Stimulated activated CD4-positive, alpha-beta T cell treated with anti-CD3 and anti-CD28 coated beads, Interleukin-1b, Interleukin-23, amount 100 ng/mL, for 1 hour (primary cell): ENCODE results near the gene TMEM120B.
"Not testable (repeated sequence)": the region's sequence is repeated elsewhere in the genome, so short reads cannot be mapped to it uniquely, and the experiment has no call there.

Experiments
- DNase-seq, 2 donors: peaks; one replicate each; pipeline ENCODE4 v3.0.0-alpha.2; 2020; ENCODE audit warnings: low read depth in 2 of 2

Gene TMEM120B

DNA sequence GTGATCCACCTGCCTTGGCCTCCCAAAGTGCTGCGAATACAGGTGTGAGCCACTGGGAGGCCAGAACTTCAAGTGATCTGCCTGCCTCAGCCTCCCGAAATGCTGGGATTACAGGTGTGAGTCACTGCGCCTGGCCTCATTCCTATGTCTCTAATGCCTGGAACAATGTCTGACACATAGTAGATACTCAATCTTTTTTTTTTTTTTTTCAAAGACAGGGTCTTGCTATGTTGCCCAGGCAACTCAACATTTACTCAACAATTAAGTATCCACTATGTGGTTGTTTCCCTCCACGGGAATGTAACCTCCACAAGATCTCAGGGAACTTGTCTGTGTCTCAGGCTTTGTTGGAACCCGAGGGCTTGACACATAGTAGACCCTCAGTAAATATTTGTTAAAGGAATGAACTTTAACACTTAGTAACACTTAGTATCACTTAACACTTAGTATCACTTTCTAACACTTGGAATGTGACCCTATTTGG is 3.0 kb upstream of the TMEM120B start:
- no peak for DNase-seq

DNA sequence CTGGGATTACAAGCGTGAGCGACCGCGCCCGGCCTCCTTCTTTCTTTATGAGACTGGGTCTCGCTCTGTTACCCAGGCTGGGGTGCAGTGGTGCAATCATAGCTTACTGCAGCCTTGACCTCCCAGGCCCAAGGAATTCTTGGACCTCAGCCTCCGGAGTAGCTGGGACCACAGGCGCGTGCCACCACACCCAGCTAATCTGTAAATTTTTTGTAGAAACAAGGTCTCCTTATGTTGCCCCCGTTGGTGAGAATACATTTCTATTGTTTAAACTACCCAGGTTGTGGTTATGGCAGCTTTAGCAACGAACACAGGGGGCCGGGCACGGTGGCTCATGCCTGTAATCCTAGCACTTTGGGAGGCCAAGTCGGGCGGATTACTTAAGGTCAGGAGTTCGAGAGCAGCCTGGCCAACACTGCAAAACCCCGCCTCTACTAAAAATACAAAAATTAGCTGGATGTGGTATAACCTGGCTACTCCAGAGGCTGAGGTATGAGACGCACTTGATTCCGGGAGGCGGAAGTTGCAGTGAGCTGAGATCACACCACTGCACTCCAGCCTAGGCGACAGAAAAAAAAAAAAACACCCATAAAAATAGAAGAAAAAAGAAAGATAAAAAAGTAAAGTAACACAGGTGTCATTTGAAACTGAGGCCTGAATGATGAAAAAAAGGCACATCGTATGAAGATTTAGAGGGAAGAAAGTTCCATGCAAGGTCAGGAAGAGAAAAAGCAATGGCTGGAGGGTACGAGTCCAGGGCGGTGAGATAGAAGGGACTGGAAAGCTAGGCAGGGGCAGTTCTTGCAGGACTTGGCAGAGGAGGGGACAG is 977 bp upstream of the TMEM120B start:
- DNase-seq, result no peak

DNA sequence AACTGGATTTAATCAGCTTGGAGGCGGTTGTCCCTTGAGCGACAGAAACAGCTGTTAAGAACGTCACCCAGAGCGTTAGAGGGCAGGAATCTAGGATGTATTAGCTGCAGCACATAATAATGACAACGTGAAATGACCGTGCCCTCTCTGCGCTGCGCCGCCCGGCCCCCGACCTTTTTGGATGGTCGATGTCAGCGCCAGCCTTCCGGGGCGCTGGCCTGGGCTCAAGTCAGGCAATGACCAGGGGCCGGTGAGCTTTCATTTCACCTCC is 427 bp upstream of the TMEM120B start:
- DNase-seq, result no peak

DNA sequence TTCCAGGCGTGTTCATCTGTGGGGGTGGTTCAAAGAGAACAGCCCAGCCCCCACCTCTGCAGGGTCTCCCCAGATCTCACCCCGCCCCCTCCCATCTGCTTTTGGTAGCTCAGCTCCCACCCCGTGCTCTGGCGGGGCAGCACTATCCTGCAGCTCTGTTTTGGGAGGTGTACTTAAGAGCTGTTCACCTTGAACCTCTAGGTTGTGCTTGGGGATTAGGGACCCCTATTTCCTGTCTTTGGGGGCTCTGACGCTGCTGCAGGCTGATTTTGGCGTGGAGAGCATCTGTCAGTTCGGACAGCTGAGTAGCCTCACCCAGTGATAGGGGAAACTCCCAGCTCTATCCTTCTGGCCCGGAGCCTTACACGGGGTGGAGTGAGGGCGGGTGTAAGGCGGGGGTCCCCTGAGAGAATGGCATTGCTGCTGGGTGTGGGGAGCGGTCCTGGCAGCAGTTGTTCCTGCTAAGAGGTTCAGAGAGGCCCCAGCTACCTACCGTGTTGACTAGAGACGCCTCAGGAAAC is 765 bp downstream of the TMEM120B start:
- DNase-seq, result no peak

DNA sequence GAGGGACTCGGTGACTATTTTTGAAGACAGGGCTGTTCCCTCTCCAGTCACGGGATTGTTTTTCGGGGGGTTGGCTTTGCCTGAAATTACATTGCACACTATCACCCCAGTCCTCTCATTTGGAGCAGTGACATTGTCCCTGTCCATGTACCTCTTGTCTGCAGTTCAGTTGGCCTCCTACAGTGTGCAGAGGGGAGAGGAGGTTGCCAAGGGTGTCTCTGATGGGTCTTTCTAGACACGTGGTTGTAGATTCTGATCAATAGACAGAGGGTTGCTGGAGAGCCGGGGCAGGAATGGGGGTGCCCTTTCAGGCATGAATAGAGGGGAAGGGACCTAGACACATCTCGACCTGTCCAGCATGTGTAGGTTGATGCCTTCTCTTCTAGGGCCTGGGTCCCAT is 1.2 kb downstream of the TMEM120B start:
- DNase-seq, result no peak

DNA sequence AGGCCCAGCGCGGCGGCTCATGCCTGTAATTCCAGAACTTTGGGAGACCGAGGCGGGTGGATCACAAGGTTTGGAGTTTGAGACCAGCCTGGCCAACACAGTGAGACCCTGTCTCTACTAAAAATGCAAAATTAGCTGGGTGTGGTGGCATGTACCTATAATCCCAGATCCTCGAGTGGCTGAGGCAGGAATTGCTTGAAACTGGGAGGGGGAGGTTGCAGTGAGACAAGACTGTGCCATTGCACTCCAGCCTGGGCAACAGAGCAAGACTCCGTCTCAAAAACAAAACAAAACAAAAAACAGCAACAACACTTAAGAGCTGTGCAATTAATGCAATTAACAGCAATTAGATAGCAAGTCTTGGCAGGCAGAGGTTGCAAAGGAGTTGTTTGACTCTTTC is 2.5 kb downstream of the TMEM120B start:
- DNase-seq, result not testable (repeated sequence)

DNA sequence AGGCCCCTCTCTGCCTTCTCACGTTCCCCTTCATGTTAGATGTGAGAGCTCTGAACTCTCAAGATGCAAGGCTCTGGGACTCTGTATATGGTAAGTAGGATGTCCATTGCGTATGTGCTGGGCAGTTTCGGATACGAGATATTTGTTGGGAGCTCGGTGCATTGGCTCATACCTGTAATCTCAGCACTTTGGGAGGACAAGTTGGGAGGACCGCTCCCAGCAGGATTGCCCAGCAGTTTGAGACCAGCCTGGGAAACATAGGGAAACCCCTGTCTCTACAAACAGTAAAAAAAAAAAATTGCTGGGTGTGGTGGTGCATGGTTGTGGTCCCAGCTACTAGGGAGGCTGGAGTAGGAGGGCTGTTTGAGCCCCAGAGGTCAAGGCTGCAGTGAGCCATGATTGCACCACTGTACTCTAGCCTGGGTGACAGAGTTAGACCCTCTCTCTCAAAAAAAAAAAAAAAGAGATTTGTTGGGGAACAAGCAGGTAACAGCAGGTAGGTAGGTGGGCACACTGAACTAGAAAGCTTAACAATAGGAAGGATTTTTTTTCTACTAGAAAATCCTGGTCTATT is 3.4 kb downstream of the TMEM120B start:
- DNase-seq, result no peak

DNA sequence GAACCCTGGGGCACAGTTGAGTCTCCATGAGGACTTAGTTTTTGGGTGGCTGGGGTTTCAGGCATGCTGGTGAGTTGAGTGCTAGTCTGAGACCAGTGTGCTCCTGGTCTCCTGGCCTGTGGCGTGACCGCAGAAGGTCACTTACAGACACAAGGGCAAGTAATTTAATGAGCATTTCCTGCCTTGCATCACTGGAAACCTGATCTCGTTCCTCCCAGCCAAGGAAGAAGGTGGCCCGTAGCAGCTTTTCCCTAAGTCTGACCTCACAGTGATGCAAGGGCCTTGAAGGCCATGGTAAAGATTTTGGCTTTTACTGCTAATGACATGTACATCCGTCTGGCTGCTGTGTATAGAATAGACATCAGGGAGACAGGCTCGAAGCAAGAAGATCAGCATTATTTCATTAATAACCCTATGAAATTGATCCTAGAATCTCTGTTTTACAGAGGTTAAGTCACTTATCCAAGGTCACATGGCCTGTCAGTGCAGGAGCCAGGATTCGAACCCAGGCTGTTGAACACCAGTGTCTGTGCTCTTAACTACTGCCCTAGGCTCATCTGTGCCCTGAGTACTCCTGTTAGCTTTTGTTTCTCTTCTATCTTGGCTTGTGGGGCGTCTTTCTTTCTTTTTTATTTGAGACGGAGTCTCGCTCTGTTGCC is 4.6 kb downstream of the TMEM120B start:
- no peak for DNase-seq

DNA sequence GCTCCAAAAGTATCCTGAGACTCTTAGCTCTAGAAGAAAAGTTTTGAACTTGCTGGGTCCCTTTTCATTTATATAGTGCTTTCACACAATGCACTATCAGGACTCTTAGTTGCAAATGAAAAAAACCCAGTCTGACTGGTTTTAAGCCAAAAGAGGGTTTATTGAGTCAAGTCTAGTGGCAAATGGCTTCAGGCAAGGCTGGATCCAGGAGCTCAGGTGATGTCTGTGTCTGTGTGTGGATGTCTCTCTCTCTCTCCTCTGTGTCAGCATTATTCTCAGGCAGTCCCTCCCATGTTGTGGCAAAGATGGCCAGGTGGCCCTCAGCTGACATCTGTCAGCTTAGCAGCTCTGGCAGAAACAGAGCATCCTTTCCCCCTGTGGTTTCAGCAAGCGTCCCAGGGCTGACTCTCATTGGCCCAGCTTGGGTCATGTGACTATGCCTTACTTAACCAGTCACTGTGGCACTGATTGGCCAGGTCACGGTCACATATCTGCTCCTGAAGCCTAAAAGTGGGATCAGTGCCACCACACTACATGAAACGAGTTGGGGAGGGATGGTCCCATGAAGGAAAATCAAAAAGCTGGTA is 6.2 kb downstream of the TMEM120B start:
- DNase-seq, result no peak

DNA sequence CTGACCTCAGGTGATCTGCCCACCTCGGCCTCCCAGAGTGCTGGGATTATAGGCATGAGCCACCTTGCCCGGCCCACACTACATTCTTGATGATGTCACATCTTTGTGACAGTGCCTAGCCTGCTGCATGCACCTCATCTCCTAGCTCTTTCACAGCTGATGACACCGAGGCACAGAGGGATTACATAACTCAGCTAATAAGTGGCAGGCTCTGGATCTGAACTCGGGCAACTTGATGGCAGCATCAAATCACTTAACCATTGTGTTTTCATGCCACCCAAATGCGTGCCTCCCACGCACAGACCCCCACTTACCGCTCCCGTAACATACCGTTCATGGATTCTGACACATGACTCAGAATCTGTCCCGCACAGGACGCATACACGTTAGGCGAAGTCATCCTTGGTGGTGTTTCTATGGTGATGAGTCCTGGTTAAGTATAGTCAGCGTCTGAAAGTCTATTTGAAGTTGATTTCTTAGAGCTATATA is 7.4 kb downstream of the TMEM120B start:
- no peak for DNase-seq

DNA sequence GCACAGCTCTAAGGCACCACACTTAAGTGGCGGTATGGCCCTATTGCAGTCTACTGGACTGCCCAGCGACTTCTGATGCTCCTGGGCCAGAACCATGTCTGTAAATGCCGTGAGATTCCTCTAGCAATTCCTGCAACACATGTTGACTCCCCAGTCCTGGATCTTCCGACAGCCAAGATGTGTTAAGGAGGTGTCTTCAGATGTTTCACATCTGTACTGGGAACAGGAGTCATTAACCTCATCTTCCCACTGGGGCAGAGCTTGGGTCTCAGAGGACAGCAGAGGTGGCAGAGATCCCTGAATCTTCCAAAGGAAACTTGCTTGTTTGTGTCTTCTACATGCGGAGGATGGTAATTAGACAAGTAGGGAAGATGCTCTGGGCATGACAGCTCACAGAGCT is 8.2 kb downstream of the TMEM120B start:
- DNase-seq, result no peak

DNA sequence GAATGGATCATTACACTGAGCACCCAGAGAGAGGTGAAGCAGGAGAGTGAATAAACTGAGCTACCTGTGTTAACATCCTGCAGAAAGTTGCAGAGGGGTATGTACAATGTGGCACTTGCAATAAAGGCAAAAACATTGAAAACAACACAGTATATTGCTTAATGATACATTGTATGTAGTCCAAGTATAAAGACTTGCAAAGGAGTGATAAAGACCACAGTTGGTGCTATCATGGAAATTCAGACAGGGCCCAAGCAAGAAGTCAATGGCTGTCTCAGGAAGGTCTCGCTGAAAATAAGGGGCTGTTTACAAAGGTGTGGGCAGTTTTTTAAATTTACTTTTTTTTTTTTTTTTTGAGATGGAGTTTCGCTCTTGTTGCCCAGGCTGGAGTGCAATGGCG is 10.0 kb downstream of the TMEM120B start:
- DNase-seq, result no peak

DNA sequence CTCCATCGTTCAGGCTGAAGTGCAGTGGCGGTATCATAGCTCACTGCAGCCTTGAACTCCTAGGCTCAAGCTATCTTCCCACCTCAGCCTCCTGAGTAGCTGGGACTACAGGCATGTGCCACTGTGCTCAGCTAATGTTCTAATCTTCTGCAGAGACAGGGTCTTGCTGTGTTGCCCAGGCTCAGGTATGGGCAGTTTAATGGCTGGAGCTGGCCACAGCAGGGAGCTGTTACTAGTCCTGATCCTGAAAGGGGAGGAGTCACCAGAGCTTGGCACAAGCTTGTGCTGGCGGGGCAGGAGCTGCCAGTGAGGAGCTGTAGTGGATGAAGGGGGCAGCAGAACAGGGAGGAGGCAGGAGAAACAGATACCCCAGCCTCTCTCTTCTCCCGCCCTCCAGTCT is 10.6 kb downstream of the TMEM120B start:
- DNase-seq, result no peak

DNA sequence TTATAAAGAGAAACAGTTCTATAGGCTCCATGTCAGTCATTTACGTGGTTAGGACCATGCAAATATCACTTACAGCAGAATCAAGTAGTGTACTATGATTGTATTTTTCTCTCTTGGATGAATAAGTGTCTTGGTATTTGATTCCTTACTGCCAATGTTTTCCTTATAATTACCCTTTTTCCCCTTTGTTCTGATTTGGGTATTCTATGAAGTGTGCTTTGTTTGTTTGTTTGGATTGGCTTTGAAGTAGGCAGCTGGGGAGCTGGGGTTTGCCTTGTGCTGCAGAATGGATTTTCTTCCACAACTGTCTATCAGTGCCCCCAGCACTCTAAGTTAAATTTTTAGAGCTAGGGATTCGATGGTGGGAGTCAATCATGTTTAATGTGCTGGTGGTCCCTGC is 12.4 kb downstream of the TMEM120B start:
- no peak for DNase-seq

DNA sequence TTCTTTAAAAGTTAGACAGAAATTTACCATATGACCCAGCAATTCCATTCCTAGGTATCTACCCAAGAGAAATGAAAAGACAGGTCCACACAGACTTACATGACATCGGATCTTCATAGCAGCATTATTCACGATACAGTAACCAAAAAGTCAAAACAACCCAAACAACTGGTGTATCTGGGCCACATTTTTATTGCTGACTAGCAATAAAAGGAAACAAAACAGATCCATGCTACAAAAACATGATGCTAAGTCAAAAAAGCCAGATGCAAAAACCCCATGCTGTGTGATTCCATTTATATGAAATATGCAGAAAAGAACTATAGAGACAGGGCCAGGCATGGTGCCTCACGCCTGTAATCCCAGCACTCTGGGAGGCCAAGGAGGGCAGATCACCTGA is 12.9 kb downstream of the TMEM120B start:
- DNase-seq, result no peak

DNA sequence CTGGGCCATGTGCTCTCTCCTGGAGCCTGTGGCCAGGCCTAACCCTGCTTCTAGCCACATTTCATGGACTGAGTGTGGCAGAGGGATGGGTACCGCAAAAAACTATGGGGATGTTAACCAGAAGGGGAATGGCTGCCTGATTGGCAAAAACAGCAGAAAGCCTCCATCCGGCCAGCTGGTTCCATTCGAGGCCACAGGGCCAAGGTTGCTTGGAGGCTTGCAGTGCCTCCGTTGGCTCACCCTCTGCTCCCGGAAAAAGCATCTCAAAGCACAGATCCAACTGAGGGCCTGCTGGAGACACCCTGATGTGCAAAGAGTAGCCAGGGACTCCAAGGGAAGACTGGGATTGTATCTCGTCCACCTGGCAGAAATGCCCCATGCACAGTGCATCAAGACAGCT is 16.5 kb downstream of the TMEM120B start:
- DNase-seq, result no peak

DNA sequence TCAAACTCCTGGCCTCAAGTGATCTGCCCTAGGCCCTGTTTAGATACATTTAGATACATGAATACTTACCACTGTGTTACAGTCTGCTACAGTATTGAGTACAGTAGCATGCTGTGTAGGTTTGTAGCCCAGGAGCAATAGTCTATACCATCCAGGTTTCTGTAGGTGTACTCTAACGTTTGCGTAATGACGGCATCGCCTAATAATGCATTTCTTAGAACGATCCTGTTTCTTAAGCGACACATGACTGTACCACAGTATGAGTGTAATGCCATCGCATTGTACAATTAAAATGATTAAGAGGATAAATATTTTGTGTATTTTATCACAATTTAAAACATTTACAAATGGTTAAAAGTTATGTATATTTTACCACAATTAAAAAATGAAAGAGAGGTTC is 18.9 kb downstream of the TMEM120B start:
- DNase-seq, result no peak

DNA sequence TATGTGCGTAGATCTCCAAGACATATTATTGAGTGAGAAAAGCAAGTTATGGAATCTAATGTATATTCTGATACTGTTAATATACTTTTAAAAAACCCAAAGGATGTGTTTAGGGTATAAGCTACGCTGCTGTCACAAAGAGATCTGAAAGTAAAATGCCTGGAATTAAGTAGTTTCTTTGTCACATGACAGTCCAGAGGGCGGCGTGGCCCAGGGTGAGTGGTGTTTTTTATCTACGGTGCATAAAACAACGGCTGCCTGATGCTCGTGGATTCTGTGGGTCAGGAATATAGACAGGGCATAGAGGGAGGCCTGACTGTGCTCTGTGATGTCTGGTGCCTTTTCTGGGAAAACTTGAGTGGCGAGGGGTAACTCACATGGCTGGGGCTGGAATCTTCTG is 21.3 kb downstream of the TMEM120B start:
- DNase-seq, result no peak

DNA sequence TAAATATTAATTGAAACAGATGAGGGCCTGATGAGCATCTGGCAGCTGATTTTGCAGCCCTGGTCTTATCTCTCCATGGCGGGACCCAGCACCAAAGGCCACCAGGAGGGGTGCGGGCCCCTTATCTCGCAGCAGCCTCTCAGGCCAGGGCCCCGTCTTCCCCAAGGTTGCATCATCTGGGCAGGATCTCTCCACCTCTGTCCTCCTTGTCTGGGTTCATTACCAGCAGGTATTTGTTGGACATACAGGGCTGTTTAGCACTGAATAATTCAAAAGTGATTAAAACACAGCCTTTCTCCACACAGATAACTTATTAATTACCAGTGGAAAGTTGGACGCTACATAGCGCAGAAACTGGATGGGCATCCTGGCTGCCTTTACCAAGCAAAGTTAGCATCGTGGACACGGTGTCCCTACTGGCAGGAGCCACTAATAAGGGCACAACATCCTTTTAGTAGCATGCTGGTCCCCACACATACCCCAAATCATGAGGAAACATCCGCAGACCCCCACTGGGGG is 25.8 kb downstream of the TMEM120B start:
- DNase-seq, result no peak

DNA sequence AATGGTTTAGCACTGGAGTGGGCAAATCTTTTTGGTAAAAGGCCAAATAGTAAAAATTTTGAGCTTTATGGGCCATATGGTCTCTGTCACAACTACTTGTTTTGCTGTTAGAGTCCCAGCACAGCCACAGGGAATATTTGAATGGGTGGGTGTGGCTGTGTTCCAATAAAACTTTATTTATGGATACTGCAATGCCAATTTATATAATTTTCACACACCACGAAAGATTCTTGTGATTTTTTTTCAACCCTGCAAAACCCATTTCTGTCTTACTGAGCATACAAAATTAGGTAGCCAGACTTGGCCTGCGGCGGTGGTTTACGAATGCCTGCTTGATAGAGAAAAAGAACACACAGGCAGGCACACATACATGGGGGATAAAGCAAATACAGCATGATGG is 28.3 kb downstream of the TMEM120B start:
- DNase-seq, result no peak

DNA sequence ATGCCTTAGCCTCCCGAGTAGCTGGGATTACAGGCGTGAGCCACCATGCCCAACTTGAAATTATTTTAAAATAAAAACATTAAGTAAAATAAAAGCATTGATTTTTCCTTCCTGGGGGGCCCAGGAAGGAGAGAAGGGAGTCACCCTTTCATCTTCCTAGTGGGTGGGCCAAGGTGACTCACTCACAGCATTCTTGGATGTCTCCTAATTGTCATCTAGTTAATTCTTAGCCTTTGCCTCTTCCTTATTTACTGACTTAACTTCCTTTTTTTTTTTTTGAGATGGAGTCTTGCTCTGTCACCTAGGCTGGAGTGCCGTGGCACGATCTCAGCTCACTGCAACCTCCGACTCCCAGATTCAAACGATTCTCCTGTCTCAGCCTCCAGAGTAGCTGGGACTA is 29.2 kb downstream of the TMEM120B start:
- DNase-seq, result no peak

DNA sequence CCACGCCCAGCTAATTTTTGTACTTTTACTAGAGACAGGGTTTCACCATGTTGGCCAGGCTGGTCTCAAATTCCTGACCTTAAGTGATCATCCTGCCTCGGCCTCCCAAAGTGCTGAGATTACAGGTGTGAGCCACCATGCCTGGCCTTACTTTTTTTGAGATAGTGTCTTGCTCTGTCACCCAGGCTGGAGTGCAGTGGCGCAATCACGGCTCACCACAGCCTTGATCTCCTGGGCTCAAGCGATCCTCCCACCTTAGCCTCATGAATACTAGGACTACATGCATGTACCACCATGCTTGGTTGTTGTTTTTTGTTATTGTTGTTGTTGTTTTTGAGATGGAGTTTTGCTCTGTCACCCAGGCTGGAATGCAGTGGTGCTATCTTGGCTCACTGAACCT is 33.0 kb downstream of the TMEM120B start:
- DNase-seq, result not testable (repeated sequence)
